BJ (cell line): ENCODE measurements around the gene FYB1. TPM values are rescaled to one million over a fixed set of nuclear protein-coding genes. Genes with fewer than 3 reads are reported as not detected.

ENCODE experiments used
- CTCF ChIA-PET: fragments of 350-600 bp; formaldehyde crosslinking; extraction: SDS; loops from one replicate; lab custom pipeline; 2021; ENCODE audit warnings: antibody characterized with exemption, inconsistent platforms; lab: Yijun Ruan, JAX
- POLR2A ChIA-PET: fragments of 300-600 bp; sonication (Branson Sonifier 250); formaldehyde crosslinking; extraction: SDS; loops from one replicate; lab custom pipeline; 2021; ENCODE audit warnings: antibody characterized with exemption; lab: Charles Lee
- DNase-seq: peaks from one replicate; pipeline ENCODE4 v3.0.0-alpha.2; 2011; ENCODE audit warnings: low read depth
- H3K27me3 ChIP-seq: 2 replicates; pipeline ENCODE4 v1.6.0; 2011; ENCODE audit warnings: low read length; ENCODE audit not compliant: control insufficient read depth, insufficient read depth
- H3K36me3 ChIP-seq: 2 replicates; pipeline ENCODE4 v1.5.1; 2011; ENCODE audit warnings: low read length; ENCODE audit not compliant: control insufficient read depth, insufficient read depth
- H3K4me3 ChIP-seq: 2 replicates; pipeline ENCODE4 v1.5.1; 2011; ENCODE audit warnings: low read depth, mild to moderate bottlenecking, control low read depth, low read length
- CTCF ChIP-seq: IDR thresholded peaks from 2 replicates; pipeline ENCODE4 v1.5.1; 2011; ENCODE audit warnings: low read depth, mild to moderate bottlenecking, control low read depth, inconsistent platforms, low read length, moderate library complexity; ENCODE audit not compliant: insufficient read depth
- polyA plus RNA-seq: library from polyadenylated mRNA; depleted of rRNA; stranded (reverse); fragments of >200 nt; gene quantifications from 2 replicates; pipeline ENCODE4 v1.2.3, GENCODE V29; 2011

Gene FYB1
- polyA plus RNA-seq, 1 experiment: 0.09 TPM

DNA sequence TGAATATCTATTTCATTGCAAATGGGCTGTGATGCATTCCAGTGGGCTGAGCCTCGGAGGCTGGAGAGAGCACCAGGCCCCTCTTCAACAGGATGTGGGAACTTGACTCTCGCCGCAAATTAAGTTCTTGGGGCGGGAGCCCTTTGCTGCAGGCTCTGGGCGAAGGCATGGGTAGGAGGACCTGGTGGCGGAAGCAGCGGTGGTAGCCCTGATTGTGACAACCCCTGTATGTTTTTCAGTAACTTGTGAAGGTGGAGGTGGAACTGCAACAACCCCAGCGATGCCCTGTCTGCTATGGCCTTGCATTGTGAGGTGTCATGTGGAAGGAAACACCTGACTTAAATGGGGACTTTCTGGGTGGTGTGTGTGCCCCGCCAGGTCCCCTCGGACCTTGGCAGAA lies 9.4 kb downstream of the FYB1 start:
- POLR2A ChIA-PET: no interaction called here
- H3K4me3 ChIP-seq: no peak overlapping the region
- no peaks in the 10 kb centered on the region for H3K36me3 ChIP-seq
- no peaks in the 10 kb centered on the region for H3K27me3 ChIP-seq
- DNase-seq: no peak
- CTCF ChIA-PET: interaction anchor here (1.0 kb wide), 1 partner anchor 11 kb away, joined by 3 read pairs; no protein-coding TSS in a partner anchor
- no peak for TF ChIP-seq CTCF

GRCh38 chr5:39208471-39208870 lies 10.9 kb downstream of the FYB1 start:
- no peaks in the 10 kb centered on the region for H3K27me3 ChIP-seq
- ChIA-PET POLR2A (no interaction called here), CTCF (interaction anchor here (2.3 kb wide), 1 partner anchor 9 kb away, joined by 11 read pairs; no protein-coding TSS in a partner anchor)
- H3K4me3 ChIP-seq: no peak overlapping the region
- no peaks in the 10 kb centered on the region for H3K36me3 ChIP-seq
- TF ChIP-seq CTCF: no peak
- no peak for DNase-seq

DNA sequence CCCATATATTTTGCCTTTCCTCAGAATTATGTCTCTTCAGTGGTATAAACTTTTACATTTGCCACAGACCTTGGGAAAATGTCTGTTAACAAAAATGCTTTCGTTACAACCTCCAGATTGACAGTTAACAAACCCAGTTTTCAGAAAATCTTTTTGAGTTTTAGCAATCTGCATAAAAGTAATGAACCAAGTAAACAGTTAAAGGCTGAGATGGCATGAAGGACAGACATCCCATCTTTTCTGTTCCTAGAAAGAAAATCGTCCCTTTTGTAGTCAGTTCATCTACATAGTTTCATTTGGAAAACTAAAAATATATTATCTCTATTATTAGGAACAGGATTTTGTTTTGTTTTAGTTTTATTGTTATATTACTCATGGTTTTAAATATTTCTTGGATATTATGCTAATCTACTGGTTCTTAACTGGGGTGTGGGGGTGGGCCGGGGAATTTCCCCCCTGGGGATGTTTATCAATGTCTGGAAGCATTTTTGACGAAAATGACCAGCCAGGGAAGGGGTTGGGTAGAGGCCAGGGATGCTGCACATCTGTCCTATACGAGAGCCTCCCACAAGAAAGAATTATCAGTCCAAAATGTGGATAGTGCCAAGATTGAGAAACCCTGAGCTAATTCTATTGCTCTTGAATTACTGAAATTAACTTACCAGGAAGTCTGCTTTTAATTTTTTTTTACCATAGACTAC lies 11.9 kb downstream of the FYB1 start:
- CTCF ChIA-PET: interaction anchor here (2.3 kb wide), 1 partner anchor 10 kb away, joined by 11 read pairs; no protein-coding TSS in a partner anchor
- POLR2A ChIA-PET: no interaction called here
- TF ChIP-seq CTCF: no peak
- H3K4me3 ChIP-seq: no peak overlapping the region
- no peaks in the 10 kb centered on the region for H3K27me3 ChIP-seq
- DNase-seq: no peak
- H3K36me3 ChIP-seq: no peaks in the 10 kb centered on the region

GRCh38 chr5:39206630-39207321 lies 12.6 kb downstream of the FYB1 start:
- TF ChIP-seq CTCF: no peak
- DNase-seq: no peak
- Histone ChIP-seq H3K4me3 (no peak overlapping the region), H3K36me3 (no peaks in the 10 kb centered on the region), H3K27me3 (no peaks in the 10 kb centered on the region)
- POLR2A ChIA-PET: no interaction called here
- CTCF ChIA-PET: interaction anchor here (2.1 kb wide), 1 partner anchor 10 kb away, joined by 16 read pairs; no protein-coding TSS in a partner anchor

- ChIA-PET CTCF (interaction anchor here (2.1 kb wide), 1 partner anchor 11 kb away, joined by 16 read pairs; no protein-coding TSS in a partner anchor), POLR2A (no interaction called here)
- no peak for TF ChIP-seq CTCF
- Histone ChIP-seq H3K27me3 (no peaks in the 10 kb centered on the region), H3K36me3 (no peaks in the 10 kb centered on the region), H3K4me3 (no peak overlapping the region)
- DNase-seq: no peak
Observed at GRCh38 chr5:39205550-39205949, 13.8 kb downstream of the FYB1 start.
